Psoas muscle (tissue), 8 donors: ENCODE measurements around the gene COX10. TPM values are rescaled to one million over a fixed set of nuclear protein-coding genes. Genes with fewer than 3 reads are reported as not detected.

Experiments used
- ATAC-seq, 4 donors: fragments of 200-7000 bp; cut with Tn5 transposase; one replicate each; pipeline ENCODE4 v1.9.1; 2020; ENCODE audit warnings: moderate library complexity in 3 of 4, mild to moderate bottlenecking in 2 of 4
- DNase-seq, 2 donors: peaks; one replicate each; pipeline ENCODE4 v3.0.0-alpha.2; 2020
- H3K27ac ChIP-seq: fragments of 200-600 bp; one replicate; pipeline ENCODE4 v1.8.0; 2022
- H3K27me3 ChIP-seq, 3 donors: fragments of 200-600 bp in 1 of 3; one replicate each; pipeline versions ENCODE4 v1.6.1 to v1.8.0; 2013 to 2022; ENCODE audit warnings: low read length in 2 of 3, mild to moderate bottlenecking in 2 of 3, moderate library complexity in 1 of 3; ENCODE audit not compliant: insufficient read depth in 3 of 3
- H3K36me3 ChIP-seq, 2 donors: fragments of 200-600 bp in 1 of 2; one replicate each; pipeline versions ENCODE4 v1.6.1 to v1.8.0; 2013 to 2022; ENCODE audit warnings: low read depth in 1 of 2, mild to moderate bottlenecking in 1 of 2, moderate library complexity in 1 of 2; ENCODE audit not compliant: insufficient read depth in 1 of 2
- H3K4me1 ChIP-seq: fragments of 200-600 bp; one replicate; pipeline ENCODE4 v1.8.0; 2022
- H3K4me3 ChIP-seq: fragments of 200-600 bp; one replicate; pipeline ENCODE4 v1.8.0; 2022; ENCODE audit warnings: mild to moderate bottlenecking
- H3K9me3 ChIP-seq: fragments of 200-600 bp; one replicate; pipeline ENCODE4 v1.8.0; 2022
- WGBS, 3 donors: extraction: QIAGEN DNeasy Blood & Tissue Kit; methylation state at CpG; one replicate each; pipeline versions ENCODE4 v1.1.6 to v1.1.7; 2013; 5-methylcytosine and 5-hydroxymethylcytosine counted together
- intact Hi-C, 2 donors: fragments of 100-400 bp; cut with DNase I; formaldehyde crosslinking; loops; one replicate each; pipeline versions ENCODE4 v1.11.0 to v1.14.2; 2022
- polyA plus RNA-seq, 3 donors: library from polyadenylated mRNA; stranded (reverse); fragments of 200-250 nt; gene quantifications; one replicate each; pipeline ENCODE4 v1.2.3, GENCODE V29; 2013
- total RNA-seq, 4 donors: library from RNA; stranded (reverse); fragmentation: NEBNext Ultra II Directional in 2 of 4; extraction: Animal tissue kit (Norgen Biotek cat#: 25700) in 2 of 4; gene quantifications; one replicate each; pipeline versions ENCODE4 v1.2.1 to v1.2.4, GENCODE V29; 2021 to 2023
- TF ChIP-seq, protein P1 (sequence below): fragments of 200-600 bp; IDR thresholded peaks from one replicate; pipeline ENCODE4 v1.8.0; 2022; ENCODE audit warnings: antibody characterized with exemption
- donor health status: healthy with polysubstance abuse.
- donor health status: DM: no; HTN: no; CAD: no; lungs with moderate emphysema.
- donor health status: Bipolar disorder and iron deficiency.
- donor health status: healthy.
- donor health status: DM: yes; HTN: yes; CAD: no.
- donor health status: DM: no; HTN: no; CAD: no.
- donor health status: DM: no; HTN: no; CAD: no.
- donor health status: DM: yes; HTN: yes; CAD: no.

Gene COX10
- total and polyA plus RNA-seq, 7 donors = 31.5 to 77.1 (median 60.5) TPM

DNA sequence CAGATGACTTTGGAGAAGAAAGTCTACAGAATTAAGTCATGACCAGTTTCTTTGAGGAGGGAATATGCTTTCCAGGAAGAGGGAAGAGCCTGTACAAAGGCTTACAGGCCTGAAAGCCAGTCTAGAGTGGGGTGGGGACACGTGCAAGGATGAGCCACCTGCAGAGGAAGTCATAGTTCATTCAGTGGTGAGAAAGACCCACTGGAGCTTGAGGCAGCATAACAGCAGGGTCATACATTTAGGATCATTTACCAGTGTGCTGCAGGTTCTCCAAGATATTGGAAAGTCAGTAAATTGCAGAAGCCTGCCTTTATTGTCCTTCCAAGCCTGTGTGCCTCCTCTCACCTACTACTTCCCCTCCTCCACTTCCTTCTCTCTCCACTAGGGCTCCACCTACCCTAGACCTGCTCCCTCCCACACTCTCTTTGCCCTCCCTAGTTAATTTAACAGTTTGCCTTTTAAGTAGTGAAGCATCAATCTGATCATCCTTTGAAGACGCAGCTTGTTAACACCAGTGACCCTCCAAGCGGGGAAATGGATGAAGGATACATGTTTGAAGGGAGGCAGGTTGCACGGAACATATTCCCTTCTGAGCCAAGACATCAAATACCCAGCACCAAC is 127.2 kb downstream of the COX10 start:
- intact Hi-C loops = no loop called here
- no peaks in the 10 kb centered on the region for H3K4me1 ChIP-seq
- ATAC-seq = no peak
- H3K4me3 ChIP-seq = no peak overlapping the region
- TF ChIP-seq, protein P1, sequence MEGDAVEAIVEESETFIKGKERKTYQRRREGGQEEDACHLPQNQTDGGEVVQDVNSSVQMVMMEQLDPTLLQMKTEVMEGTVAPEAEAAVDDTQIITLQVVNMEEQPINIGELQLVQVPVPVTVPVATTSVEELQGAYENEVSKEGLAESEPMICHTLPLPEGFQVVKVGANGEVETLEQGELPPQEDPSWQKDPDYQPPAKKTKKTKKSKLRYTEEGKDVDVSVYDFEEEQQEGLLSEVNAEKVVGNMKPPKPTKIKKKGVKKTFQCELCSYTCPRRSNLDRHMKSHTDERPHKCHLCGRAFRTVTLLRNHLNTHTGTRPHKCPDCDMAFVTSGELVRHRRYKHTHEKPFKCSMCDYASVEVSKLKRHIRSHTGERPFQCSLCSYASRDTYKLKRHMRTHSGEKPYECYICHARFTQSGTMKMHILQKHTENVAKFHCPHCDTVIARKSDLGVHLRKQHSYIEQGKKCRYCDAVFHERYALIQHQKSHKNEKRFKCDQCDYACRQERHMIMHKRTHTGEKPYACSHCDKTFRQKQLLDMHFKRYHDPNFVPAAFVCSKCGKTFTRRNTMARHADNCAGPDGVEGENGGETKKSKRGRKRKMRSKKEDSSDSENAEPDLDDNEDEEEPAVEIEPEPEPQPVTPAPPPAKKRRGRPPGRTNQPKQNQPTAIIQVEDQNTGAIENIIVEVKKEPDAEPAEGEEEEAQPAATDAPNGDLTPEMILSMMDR = no peak
- H3K9me3 ChIP-seq = no peaks in the 10 kb centered on the region
- peaks cover 0 to 8% of the 10 kb centered on the region in 2 donors for H3K36me3 ChIP-seq
- DNase-seq = no peak
- WGBS, 3 donors = 79 to 92% (median 82%) methylated on average over 4 of the region's 4 CpGs
- no peaks in the 10 kb centered on the region for H3K27me3 ChIP-seq
- H3K27ac ChIP-seq = no peak overlapping the region

DNA sequence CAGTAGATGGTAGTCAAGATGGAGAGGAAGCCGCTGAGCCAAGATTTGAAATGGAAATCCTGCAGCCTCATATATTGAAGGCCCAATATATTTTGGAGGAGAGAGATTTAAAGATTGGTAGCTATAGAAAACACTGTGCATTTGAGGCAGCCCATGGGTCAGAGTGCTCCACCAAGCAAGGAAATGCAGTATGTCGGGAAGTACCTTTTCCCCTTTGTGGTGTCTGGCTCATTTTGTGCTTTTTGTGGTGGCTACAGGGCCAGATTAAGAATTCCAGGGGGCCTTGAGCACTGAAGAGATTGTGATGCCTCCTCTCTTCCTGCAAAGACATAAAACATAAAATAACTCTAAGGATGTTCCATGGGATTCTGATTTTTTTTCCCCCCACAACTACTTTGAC is 127.8 kb downstream of the COX10 start:
- H3K27ac ChIP-seq = no peak overlapping the region
- peaks cover 0 to 8% of the 10 kb centered on the region in 2 donors for H3K36me3 ChIP-seq
- intact Hi-C loops = no loop called here
- no peaks in the 10 kb centered on the region for H3K9me3 ChIP-seq
- no peak for ATAC-seq
- no peaks in the 10 kb centered on the region for H3K4me1 ChIP-seq
- WGBS, 3 donors = 89 to 94% (median 94%) methylated on average over 2 of the region's 2 CpGs
- TF ChIP-seq, protein P1 = no peak
- no peaks in the 10 kb centered on the region for H3K27me3 ChIP-seq
- DNase-seq = no peak
- H3K4me3 ChIP-seq = no peak overlapping the region

DNA sequence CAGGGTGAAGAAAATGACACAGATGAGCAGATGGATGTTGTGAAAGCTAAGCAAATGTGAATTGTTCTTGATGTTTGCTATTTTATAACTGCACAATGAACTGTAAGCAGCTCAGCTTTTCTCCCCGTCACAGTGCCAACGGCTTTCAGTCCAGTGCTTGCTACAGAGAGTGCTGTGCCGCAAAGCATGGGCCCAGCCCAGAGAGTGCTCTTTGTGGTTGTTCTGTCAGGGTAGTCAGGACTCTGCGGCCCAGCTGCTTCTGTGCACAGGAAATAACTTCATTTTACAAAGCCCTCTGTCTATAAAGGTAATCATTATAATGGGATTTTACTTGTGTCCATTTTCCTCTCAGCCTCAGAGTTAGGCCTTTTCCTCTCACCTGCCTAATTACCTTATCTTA is 128.3 kb downstream of the COX10 start:
- peaks cover 0 to 8% of the 10 kb centered on the region in 2 donors for H3K36me3 ChIP-seq
- 45 to 94% (median 65%) methylated on average over 4 of the region's 4 CpGs for WGBS, 3 donors
- H3K4me3 ChIP-seq = no peak overlapping the region
- DNase-seq (no peak), ATAC-seq (no peak)
- H3K27me3 ChIP-seq = no peaks in the 10 kb centered on the region
- TF ChIP-seq, protein P1 = no peak
- intact Hi-C loops = no loop called here
- H3K9me3 ChIP-seq = no peaks in the 10 kb centered on the region
- no peaks in the 10 kb centered on the region for H3K4me1 ChIP-seq
- no peak overlapping the region for H3K27ac ChIP-seq

DNA sequence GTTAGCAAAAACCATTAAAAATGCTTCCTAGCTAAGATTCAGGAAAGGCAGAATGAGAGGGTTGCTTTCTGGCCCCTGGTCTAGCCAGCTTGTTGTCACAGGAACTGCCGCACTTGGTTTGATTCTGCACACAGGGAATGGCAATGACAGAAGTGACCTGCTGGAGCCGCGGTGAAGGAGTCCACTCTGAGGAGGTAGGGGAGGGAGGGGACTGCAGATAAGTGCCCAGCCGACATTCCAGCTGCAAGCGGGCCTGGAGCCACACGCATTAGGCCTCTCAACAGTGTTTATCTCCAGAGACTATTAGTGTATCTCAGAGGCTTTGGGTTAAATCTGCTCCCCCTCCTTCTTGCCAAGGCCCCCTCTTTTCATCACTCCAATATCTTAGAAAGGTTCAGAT is 128.7 kb downstream of the COX10 start:
- H3K36me3 ChIP-seq = peaks cover 0 to 6% of the 10 kb centered on the region in 2 donors
- intact Hi-C loops = no loop called here
- H3K9me3 ChIP-seq = no peaks in the 10 kb centered on the region
- peaks cover 3% of the 10 kb centered on the region for H3K4me1 ChIP-seq
- H3K27me3 ChIP-seq = no peaks in the 10 kb centered on the region
- ATAC-seq (no peak), DNase-seq (no peak)
- TF ChIP-seq, protein P1 = no peak
- H3K27ac ChIP-seq = no peak overlapping the region
- 59 to 66% (median 63%) methylated on average over 6 of the region's 6 CpGs for WGBS, 3 donors
- no peak overlapping the region for H3K4me3 ChIP-seq

DNA sequence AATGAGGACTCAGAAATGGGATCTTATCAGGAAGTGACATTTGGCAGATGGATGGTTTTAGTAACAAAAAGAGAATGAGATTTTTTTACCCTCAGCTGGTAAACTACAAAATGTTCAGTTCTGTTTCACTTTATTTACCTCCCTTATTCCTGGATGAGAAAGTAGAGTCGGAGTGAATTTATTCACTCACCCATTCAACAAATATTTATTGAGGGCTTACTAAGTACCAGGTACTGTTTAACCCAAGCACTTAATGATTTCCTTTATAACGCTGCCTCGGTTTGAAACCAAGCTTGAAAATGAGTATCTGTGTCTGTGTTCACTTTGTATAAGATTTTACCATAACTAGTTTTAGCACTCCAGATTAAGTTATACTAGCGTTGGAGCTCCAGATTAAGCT is 129.3 kb downstream of the COX10 start:
- ATAC-seq = no peak
- no peak overlapping the region for H3K4me3 ChIP-seq
- TF ChIP-seq, protein P1 = no peak
- H3K9me3 ChIP-seq = no peaks in the 10 kb centered on the region
- H3K27ac ChIP-seq = no peak overlapping the region
- peaks cover 3% of the 10 kb centered on the region for H3K4me1 ChIP-seq
- H3K36me3 ChIP-seq = peaks cover 0 to 4% of the 10 kb centered on the region in 2 donors
- intact Hi-C loops = no loop called here
- 96 to 97% (median 97%) methylated on average over 4 of the region's 4 CpGs for WGBS, 3 donors
- DNase-seq = no peak
- no peaks in the 10 kb centered on the region for H3K27me3 ChIP-seq
